SK-N-SH (cell line): ENCODE results near the gene KCNJ4. TPM values are rescaled to one million over a fixed set of nuclear protein-coding genes. Genes with fewer than 3 reads are reported as not detected.

Experiments used
- CTCF ChIA-PET: fragments of 300-600, 350-600 bp; formaldehyde crosslinking; extraction: SDS; loops from one replicate; lab custom pipeline; 2021; lab: Yijun Ruan, JAX
- POLR2A ChIA-PET: fragments of 350-600 bp; sonication (Branson Sonifier 250); formaldehyde crosslinking; extraction: SDS; loops from one replicate; lab custom pipeline; 2020; ENCODE audit warnings: antibody characterized with exemption, inconsistent platforms; lab: Yijun Ruan, JAX
- DNase-seq: peaks from one replicate; pipeline ENCODE4 v3.0.0; 2012
- H2AFZ ChIP-seq: fragments of 200-600 bp; sonication (generic); 2 replicates; pipeline ENCODE4 v1.8.1; 2016; ENCODE audit warnings: antibody characterized with exemption, mild to moderate bottlenecking, low read depth
- H3F3A ChIP-seq: fragments of 200-600 bp; sonication (generic); replicated peaks from 2 replicates; pipeline ENCODE3; 2016; ENCODE audit warnings: antibody characterized with exemption, mild to moderate bottlenecking; ENCODE audit not compliant: insufficient read depth
- H3K27ac ChIP-seq, 2 experiments: fragments of 200-500 bp in 1 of 2; fragments of 200-600 bp in 1 of 2; sonication (Bioruptor generic) in 1 of 2; sonication (generic), shearing (Covaris generic) in 1 of 2; 2 replicates each; pipeline versions ENCODE4 v1.5.1 to v1.6.1; 2014 to 2016; ENCODE audit warnings: low read depth in 2 of 2, inconsistent platforms in 1 of 2, low read length in 1 of 2, mild to moderate bottlenecking in 1 of 2, mixed read lengths in 1 of 2
- H3K27me3 ChIP-seq: fragments of 200-600 bp; sonication (generic), shearing (Covaris generic); 2 replicates; pipeline ENCODE4 v1.6.1; 2016; ENCODE audit warnings: mixed run types; ENCODE audit not compliant: insufficient read depth
- H3K36me3 ChIP-seq, 2 experiments: fragments of 200-500 bp in 1 of 2; fragments of 200-600 bp in 1 of 2; sonication (Bioruptor generic) in 1 of 2; sonication (generic) in 1 of 2; replicated peaks in 1 of 2; 2 replicates each; pipeline versions ENCODE3 to v1.5.1; 2014 to 2016; ENCODE audit warnings: low read length in 1 of 2, mild to moderate bottlenecking in 1 of 2; ENCODE audit not compliant: insufficient read depth in 2 of 2, control insufficient read depth in 1 of 2
- H3K4me1 ChIP-seq, 2 experiments: fragments of 200-500 bp in 1 of 2; fragments of 200-600 bp in 1 of 2; sonication (Bioruptor generic) in 1 of 2; sonication (generic), shearing (Covaris generic) in 1 of 2; 2 replicates each; pipeline versions ENCODE4 v1.5.1 to v1.6.1; 2014 to 2016; ENCODE audit warnings: low read depth in 1 of 2, low read length in 1 of 2, mixed run types in 1 of 2; ENCODE audit not compliant: insufficient read depth in 2 of 2, control insufficient read depth in 1 of 2
- H3K4me2 ChIP-seq: fragments of 200-600 bp; sonication (generic), shearing (Covaris generic); 2 replicates; pipeline ENCODE4 v1.6.1; 2017; ENCODE audit warnings: mixed run types
- H3K4me3 ChIP-seq, 2 experiments: fragments of 200-500 bp in 1 of 2; fragments of 200-600 bp in 1 of 2; sonication (Bioruptor generic) in 1 of 2; sonication (generic), shearing (Covaris generic) in 1 of 2; 2 replicates each; pipeline versions ENCODE4 v1.5.1 to v1.8.1; 2014 to 2016; ENCODE audit warnings: low read depth in 2 of 2, inconsistent platforms in 1 of 2, low read length in 1 of 2, mild to moderate bottlenecking in 1 of 2, mixed read lengths in 1 of 2, moderate library complexity in 1 of 2
- H3K79me2 ChIP-seq: fragments of 200-600 bp; sonication (generic); 2 replicates; pipeline ENCODE4 v1.8.1; 2017; ENCODE audit warnings: mild to moderate bottlenecking; ENCODE audit not compliant: insufficient read depth
- H3K9ac ChIP-seq: fragments of 200-600 bp; sonication (generic); 2 replicates; pipeline ENCODE4 v1.6.1; 2017; ENCODE audit warnings: mixed run types
- H3K9me2 ChIP-seq: fragments of 200-600 bp; sonication (generic); 2 replicates; pipeline ENCODE4 v1.6.1; 2017; ENCODE audit warnings: mixed run types
- H3K9me3 ChIP-seq: fragments of 200-600 bp; sonication (generic); 2 replicates; pipeline ENCODE4 v1.6.1; 2017; ENCODE audit warnings: mixed run types, mild to moderate bottlenecking, moderate library complexity
- H4K20me1 ChIP-seq: fragments of 200-600 bp; sonication (generic); 2 replicates; pipeline ENCODE4 v1.6.1; 2017; ENCODE audit warnings: mild to moderate bottlenecking, mixed run types; ENCODE audit not compliant: insufficient read depth
- EP300 ChIP-seq, 2 experiments: IDR thresholded peaks; 2 replicates each; pipeline versions ENCODE4 v1.4.0 to v1.6.1; 2012; ENCODE audit warnings: borderline replicate concordance in 1 of 2, low read depth in 1 of 2, low read length in 1 of 2
- EZH2phosphoT487 ChIP-seq: fragments of 200-600 bp; sonication (generic); IDR thresholded peaks from 2 replicates; pipeline ENCODE4 v1.6.1; 2017; ENCODE audit warnings: low read depth, mixed run types, mild to moderate bottlenecking, antibody characterized with exemption, moderate library complexity, borderline replicate concordance
- FOXM1 ChIP-seq: IDR thresholded peaks from 2 replicates; pipeline ENCODE4 v1.4.0; 2012; ENCODE audit warnings: low read depth, mild to moderate bottlenecking
- MAX ChIP-seq: IDR thresholded peaks from 2 replicates; pipeline ENCODE4 v1.4.0; 2012; ENCODE audit warnings: low read depth
- MEF2A ChIP-seq: IDR thresholded peaks from 2 replicates; pipeline ENCODE4 v1.4.0; 2012; ENCODE audit warnings: low read depth, borderline replicate concordance
- MXI1 ChIP-seq: IDR thresholded peaks from 2 replicates; pipeline ENCODE4 v1.6.1; 2012; ENCODE audit warnings: mild to moderate bottlenecking, low read depth, low read length, improper control_type of control experiment
- NRF1 ChIP-seq: IDR thresholded peaks from 2 replicates; pipeline ENCODE4 v1.6.1; 2012; ENCODE audit warnings: low read depth, mild to moderate bottlenecking, low read length
- POLR2AphosphoS5 ChIP-seq: IDR thresholded peaks from 2 replicates; pipeline ENCODE4 v1.6.1; 2012; ENCODE audit warnings: low read depth, low read length
- RAD21 ChIP-seq: IDR thresholded peaks from 2 replicates; pipeline ENCODE4 v1.6.1; 2012; ENCODE audit warnings: mild to moderate bottlenecking, low read length
- RCOR1 ChIP-seq: fragments of 150-350 bp; IDR thresholded peaks from 2 replicates; pipeline ENCODE4 v1.6.1; 2017; ENCODE audit warnings: antibody characterized with exemption, low read length
- RXRA ChIP-seq: IDR thresholded peaks from 2 replicates; pipeline ENCODE4 v1.4.0; 2012; ENCODE audit warnings: low read depth, mild to moderate bottlenecking, borderline replicate concordance
- SIN3A ChIP-seq: IDR thresholded peaks from 2 replicates; pipeline ENCODE4 v1.6.1; 2012; ENCODE audit warnings: low read depth, mild to moderate bottlenecking, low read length, moderate library complexity, borderline replicate concordance
- TAF1 ChIP-seq: IDR thresholded peaks from 2 replicates; pipeline ENCODE4 v1.6.1; 2012; ENCODE audit warnings: low read depth, mild to moderate bottlenecking, low read length, moderate library complexity, borderline replicate concordance
- TCF12 ChIP-seq: IDR thresholded peaks from 2 replicates; pipeline ENCODE4 v1.4.0; 2012
- YY1 ChIP-seq: IDR thresholded peaks from 2 replicates; pipeline ENCODE4 v1.4.0; 2012; ENCODE audit warnings: low read depth, mild to moderate bottlenecking
- ZBTB33 ChIP-seq: IDR thresholded peaks from 2 replicates; pipeline ENCODE4 v1.4.0; 2012; ENCODE audit warnings: low read depth, borderline replicate concordance
- WGBS: methylation state at CpG from one replicate; pipeline ENCODE4 v1.1.6; 2017; ENCODE audit warnings: low lambda C conversion rate; 5-methylcytosine and 5-hydroxymethylcytosine counted together
- polyA plus RNA-seq, 3 experiments: library from polyadenylated mRNA; depleted of rRNA; stranded (reverse); fragments of >200 nt; gene quantifications; 2 replicates each; pipeline ENCODE4 v1.2.3, GENCODE V29; 2012
- TF ChIP-seq, protein P1 (sequence below): fragments of 200-600 bp; sonication (generic); IDR thresholded peaks from 2 replicates; pipeline ENCODE4 v1.6.1; 2017; ENCODE audit warnings: antibody characterized with exemption, mild to moderate bottlenecking, moderate library complexity

Gene KCNJ4
- polyA plus RNA-seq, 1 of the 3 experiments (the other 2 are of a cell fraction), result not detected

DNA sequence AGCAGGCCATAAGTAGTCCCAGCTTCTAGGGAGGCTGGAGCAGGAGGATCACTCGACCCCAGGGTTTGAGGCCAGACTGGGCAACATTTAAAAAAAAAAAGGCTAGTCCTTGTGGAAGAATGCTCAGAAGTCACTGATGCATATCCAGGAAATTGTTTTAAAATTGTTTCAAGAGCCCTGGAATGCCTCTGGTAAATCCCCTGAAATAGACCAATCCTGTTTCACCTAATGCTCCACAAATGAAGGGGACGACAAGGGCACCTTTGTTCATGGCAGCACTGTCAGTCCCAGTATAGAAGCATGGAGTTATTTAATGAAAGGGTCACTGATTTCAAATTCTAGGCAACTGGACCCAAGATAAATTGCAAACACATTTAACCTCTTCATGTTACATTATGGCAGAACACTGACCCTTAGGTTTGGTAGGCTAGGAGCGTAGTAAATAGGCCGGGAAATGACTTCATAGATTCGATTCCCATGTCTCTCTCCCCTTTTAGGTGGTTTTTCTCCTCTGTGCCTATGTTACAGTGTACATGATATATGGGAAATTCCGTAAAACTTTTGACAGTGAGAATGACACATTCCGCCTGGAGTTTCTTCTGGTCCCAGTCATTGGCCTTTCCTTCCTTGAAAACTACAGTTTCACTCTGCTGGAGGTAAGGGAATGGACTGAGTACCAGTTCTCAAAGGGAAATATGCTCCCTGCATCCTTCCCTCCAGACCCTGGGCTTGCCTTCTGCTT, 24.3 kb upstream of the KCNJ4 start:
- TF ChIP-seq MAX, result no peak
- no peak for TF ChIP-seq TCF12
- no peak for TF ChIP-seq YY1
- TF ChIP-seq SIN3A, result no peak
- no peak for TF ChIP-seq ZBTB33
- no peak for TF ChIP-seq NRF1
- TF ChIP-seq EP300 (IDR thresholded peaks at IDR 0.05; ENCODE audit: borderline replicate concordance in 1 of 2, low read depth in 1 of 2, low read length in 1 of 2), result no peak
- TF ChIP-seq, protein P1, sequence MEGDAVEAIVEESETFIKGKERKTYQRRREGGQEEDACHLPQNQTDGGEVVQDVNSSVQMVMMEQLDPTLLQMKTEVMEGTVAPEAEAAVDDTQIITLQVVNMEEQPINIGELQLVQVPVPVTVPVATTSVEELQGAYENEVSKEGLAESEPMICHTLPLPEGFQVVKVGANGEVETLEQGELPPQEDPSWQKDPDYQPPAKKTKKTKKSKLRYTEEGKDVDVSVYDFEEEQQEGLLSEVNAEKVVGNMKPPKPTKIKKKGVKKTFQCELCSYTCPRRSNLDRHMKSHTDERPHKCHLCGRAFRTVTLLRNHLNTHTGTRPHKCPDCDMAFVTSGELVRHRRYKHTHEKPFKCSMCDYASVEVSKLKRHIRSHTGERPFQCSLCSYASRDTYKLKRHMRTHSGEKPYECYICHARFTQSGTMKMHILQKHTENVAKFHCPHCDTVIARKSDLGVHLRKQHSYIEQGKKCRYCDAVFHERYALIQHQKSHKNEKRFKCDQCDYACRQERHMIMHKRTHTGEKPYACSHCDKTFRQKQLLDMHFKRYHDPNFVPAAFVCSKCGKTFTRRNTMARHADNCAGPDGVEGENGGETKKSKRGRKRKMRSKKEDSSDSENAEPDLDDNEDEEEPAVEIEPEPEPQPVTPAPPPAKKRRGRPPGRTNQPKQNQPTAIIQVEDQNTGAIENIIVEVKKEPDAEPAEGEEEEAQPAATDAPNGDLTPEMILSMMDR, result no peak
- no peak for TF ChIP-seq FOXM1
- TF ChIP-seq RAD21, result no peak
- TF ChIP-seq TAF1, result no peak
- no peak for TF ChIP-seq MEF2A
- no peak for TF ChIP-seq POLR2AphosphoS5
- no peak for TF ChIP-seq MXI1
- TF ChIP-seq RXRA, result no peak
- no peak for TF ChIP-seq EZH2phosphoT487
- TF ChIP-seq RCOR1, result no peak
- H3K9me2 ChIP-seq, result no peaks in the 10 kb centered on the region
- H3F3A ChIP-seq, result peaks cover 14% of the 10 kb centered on the region
- H3K9me3 ChIP-seq, result no peaks in the 10 kb centered on the region
- no peak overlapping the region for H3K4me3 ChIP-seq
- peaks cover 19 to 29% of the 10 kb centered on the region in 2 experiments for H3K36me3 ChIP-seq
- H3K9ac ChIP-seq, result no peak overlapping the region
- no peak overlapping the region for H2AFZ ChIP-seq
- 78% methylated on average over 7 of the region's 7 CpGs for WGBS
- no peaks in the 10 kb centered on the region for H3K4me1 ChIP-seq
- H3K4me2 ChIP-seq, result no peak overlapping the region
- H4K20me1 ChIP-seq, result no peaks in the 10 kb centered on the region
- no peaks in the 10 kb centered on the region for H3K79me2 ChIP-seq
- CTCF ChIA-PET, result interaction anchor here (1.7 kb wide), 1 partner anchor 11 kb away, joined by 6 read pairs; the partner anchor contains the start of gene KDELR3
- POLR2A ChIA-PET, result no interaction called here
- no peaks in the 10 kb centered on the region for H3K27me3 ChIP-seq
- DNase-seq, result no peak
- no peak overlapping the region for H3K27ac ChIP-seq
